Testis (tissue), 2 donors: Measurements from ENCODE around the gene MEGF11.

Source experiments
- CTCF ChIP-seq, 3 experiments: fragments of 450-650 bp in 2 of 3; fragments of 200-600 bp in 1 of 3; sonication (generic) in 1 of 3; IDR thresholded peaks; one replicate each; pipeline ENCODE4 v1.5.1; 2016 to 2019; ENCODE audit warnings: antibody characterized with exemption in 3 of 3, mild to moderate bottlenecking in 2 of 3, moderate library complexity in 1 of 3
- POLR2A ChIP-seq: fragments of 450-650 bp; IDR thresholded peaks from one replicate; pipeline ENCODE4 v1.6.1; 2017; ENCODE audit warnings: antibody characterized with exemption, mild to moderate bottlenecking, moderate library complexity

GRCh38 chr15:65944404-65944803, 309.1 kb downstream of the MEGF11 start:
- TF ChIP-seq CTCF (IDR thresholded peaks at IDR 0.05) (no peak), POLR2A (no peak)
